ENCODE results near the gene TRIB2.

GRCh38 chr2:12709207-12709522 lies 7.6 kb upstream of the TRIB2 start:
- TF ChIP-seq EZH2 (IDR thresholded peaks at IDR 0.05) (no peak), POLR2AphosphoS5 (IDR thresholded peaks at IDR 0.05; ENCODE audit: borderline replicate concordance, low read depth, low read length) (no peak)
